GM18508 (cell line): Measurements from ENCODE around the gene INAFM2.

Experiments used
- ATAC-seq: cut with Tn5 transposase; IDR thresholded peaks from one replicate; pipeline ENCODE4 v1.9.1; 2021; ENCODE audit warnings: moderate number of reproducible peaks; ENCODE audit not compliant: insufficient read depth, unreplicated experiment

The INAFM2 gene

DNA sequence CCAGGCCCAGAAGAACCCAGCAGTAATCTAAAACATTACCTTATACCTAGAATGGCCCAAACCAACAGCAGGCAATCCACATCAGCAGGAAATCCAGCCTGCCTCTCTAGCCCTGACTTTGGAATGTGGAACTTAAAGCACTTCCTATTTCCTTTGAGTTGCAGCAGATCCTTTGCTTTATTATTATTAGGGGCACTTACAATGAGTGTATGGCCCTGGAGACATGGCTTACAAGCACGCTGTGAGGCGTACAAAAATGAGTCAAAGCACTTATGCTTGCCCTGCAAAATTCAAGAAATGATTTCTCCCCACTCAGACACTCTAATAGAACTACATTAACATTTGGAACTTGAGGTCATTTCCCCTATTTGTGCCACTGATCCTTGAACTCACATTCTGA lies 49.5 kb downstream of the INAFM2 start:
- ATAC-seq, result no peak
